ENCODE measurements around the gene SIGLEC1. TPM values are rescaled to one million over a fixed set of nuclear protein-coding genes. Genes with fewer than 3 reads are reported as not detected.

Gene SIGLEC1
- total RNA-seq, 2 experiments from 2014 or later = not detected

DNA sequence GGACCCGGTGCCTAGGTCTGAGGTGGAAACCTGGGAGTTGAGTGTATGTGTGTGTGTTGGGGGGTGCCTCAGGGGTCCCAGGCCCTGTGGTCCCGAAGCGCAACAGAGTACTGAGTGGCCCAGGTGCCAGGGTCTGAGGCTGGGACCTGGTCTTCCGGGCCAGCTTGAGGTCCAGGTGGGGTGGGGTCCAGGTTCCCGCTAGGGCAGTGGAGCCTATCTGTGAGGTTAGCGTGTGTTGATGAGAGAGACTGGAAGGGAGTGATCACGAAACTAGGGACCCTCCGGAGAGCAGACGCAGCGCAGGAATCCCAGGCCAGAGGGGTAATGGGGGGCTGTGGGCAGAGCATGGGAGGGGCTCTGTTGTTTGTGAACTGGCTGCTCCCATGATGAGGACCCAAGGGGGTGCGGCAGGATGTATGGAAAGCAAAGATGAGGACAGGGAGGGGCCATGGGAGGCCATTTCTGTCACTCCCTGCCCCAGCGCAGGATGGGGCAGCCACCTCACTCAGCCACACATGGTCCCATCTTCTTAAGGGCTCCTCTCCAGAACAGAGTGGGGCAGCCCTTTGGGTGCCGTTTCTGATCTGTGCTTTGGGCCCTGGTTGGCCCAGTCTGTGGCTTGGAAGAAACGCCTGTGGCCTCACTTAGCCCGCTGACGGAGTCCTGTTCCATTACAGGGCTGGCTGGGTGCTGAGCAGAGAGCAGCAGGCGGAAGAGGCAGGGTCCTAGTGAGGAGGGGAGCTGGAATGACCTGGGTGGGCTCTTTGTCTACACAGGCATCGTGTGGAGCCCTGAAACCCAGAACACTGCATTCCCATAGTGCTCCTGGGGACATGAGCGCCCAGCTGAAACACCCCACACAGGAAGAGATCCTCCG, 21.0 kb upstream of the SIGLEC1 start:
- Mint-ChIP-seq H3K36me3 (ENCODE audit: low read depth) (no peaks in the 10 kb centered on the region), H3K27ac (no peak overlapping the region), H3K4me1 (no peaks in the 10 kb centered on the region), H3K27me3 (peaks cover 26% of the 10 kb centered on the region), H3K4me3 (no peak overlapping the region), H3K9me3 (ENCODE audit: low read depth) (no peaks in the 10 kb centered on the region)
- ChIA-PET CTCF (no interaction called here), POLR2A (no interaction called here)
- ATAC-seq = no peak
- DNase-seq = no peak
- intact Hi-C loops (cut with DNase I, micrococcal nuclease) = no loop called here

GRCh38 chr20:3732327-3733118, 20.1 kb upstream of the SIGLEC1 start, which contains the start of gene HSPA12B:
Gene HSPA12B, plus strand, starts transcription at chr20:3732685. Its CDS starts 5,990 bp downstream, at chr20:3738675.
- DNase-seq = no peak
- CTCF ChIA-PET = no interaction called here
- POLR2A ChIA-PET = no interaction called here
- no peak for ATAC-seq
- intact Hi-C loops (cut with DNase I, micrococcal nuclease) = no loop called here
- Mint-ChIP-seq H3K36me3 (ENCODE audit: low read depth) (no peaks in the 10 kb centered on the region), H3K4me1 (no peaks in the 10 kb centered on the region), H3K9me3 (ENCODE audit: low read depth) (no peaks in the 10 kb centered on the region), H3K4me3 (no peak within 1 kb of the TSS), H3K27me3 (peaks cover 33% of the 10 kb centered on the region), H3K27ac (no peak within 1 kb of the TSS)

DNA sequence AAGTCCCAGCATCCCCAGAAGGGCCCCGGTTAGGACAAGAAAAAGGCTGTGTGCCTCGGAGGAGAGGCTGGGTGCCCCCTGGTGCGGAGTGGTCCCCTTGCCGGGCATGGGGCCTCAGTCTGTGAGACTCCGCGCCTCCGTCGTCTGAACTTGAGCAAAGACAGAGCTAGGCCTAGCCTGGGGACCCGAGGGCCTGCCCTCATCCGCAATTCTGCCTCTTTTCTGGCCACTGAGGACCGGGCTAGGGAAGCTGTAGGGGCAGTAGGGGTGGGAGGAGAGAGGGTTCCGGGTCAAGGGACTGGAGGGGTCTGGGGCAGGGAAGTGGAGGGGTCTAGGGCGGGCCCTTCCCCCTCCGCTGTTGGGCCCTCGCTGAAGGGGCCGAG, 19.5 kb upstream of the SIGLEC1 start:
- no peak overlapping the region for H3K4me3 Mint-ChIP-seq
- no peak overlapping the region for H3K27ac Mint-ChIP-seq
- ChIA-PET CTCF (no interaction called here), POLR2A (no interaction called here)
- ATAC-seq = no peak
- H3K36me3 Mint-ChIP-seq (ENCODE audit: low read depth) = no peaks in the 10 kb centered on the region
- no peaks in the 10 kb centered on the region for H3K9me3 Mint-ChIP-seq (ENCODE audit: low read depth)
- H3K4me1 Mint-ChIP-seq = no peaks in the 10 kb centered on the region
- intact Hi-C loops (cut with DNase I, micrococcal nuclease) = no loop called here
- no peak for DNase-seq
- peaks cover 38% of the 10 kb centered on the region for H3K27me3 Mint-ChIP-seq

GRCh38 chr20:3730803-3731672, 18.6 kb upstream of the SIGLEC1 start:
- Mint-ChIP-seq H3K9me3 (ENCODE audit: low read depth) (no peaks in the 10 kb centered on the region), H3K4me1 (no peaks in the 10 kb centered on the region), H3K4me3 (no peak overlapping the region), H3K27me3 (peaks cover 40% of the 10 kb centered on the region), H3K27ac (no peak overlapping the region), H3K36me3 (ENCODE audit: low read depth) (no peaks in the 10 kb centered on the region)
- ATAC-seq (no peak), DNase-seq (no peak)
- ChIA-PET POLR2A (no interaction called here), CTCF (interaction anchor here (0.6 kb wide), 1 partner anchor 20 kb away, joined by 4 read pairs; no protein-coding TSS in a partner anchor)
- intact Hi-C loops (cut with DNase I, micrococcal nuclease) = no loop called here

GRCh38 chr20:3729811-3730540, 17.6 kb upstream of the SIGLEC1 start:
- DNase-seq (no peak), ATAC-seq (no peak)
- intact Hi-C loops (cut with DNase I, micrococcal nuclease) = no loop called here
- no peak overlapping the region for H3K4me3 Mint-ChIP-seq
- H3K27ac Mint-ChIP-seq = no peak overlapping the region
- no peaks in the 10 kb centered on the region for H3K4me1 Mint-ChIP-seq
- POLR2A ChIA-PET = no interaction called here
- peaks cover 40% of the 10 kb centered on the region for H3K27me3 Mint-ChIP-seq
- CTCF ChIA-PET = interaction anchor here (0.6 kb wide), 1 partner anchor 19 kb away, joined by 4 read pairs; no protein-coding TSS in a partner anchor
- no peaks in the 10 kb centered on the region for H3K9me3 Mint-ChIP-seq (ENCODE audit: low read depth)
- H3K36me3 Mint-ChIP-seq (ENCODE audit: low read depth) = no peaks in the 10 kb centered on the region

DNA sequence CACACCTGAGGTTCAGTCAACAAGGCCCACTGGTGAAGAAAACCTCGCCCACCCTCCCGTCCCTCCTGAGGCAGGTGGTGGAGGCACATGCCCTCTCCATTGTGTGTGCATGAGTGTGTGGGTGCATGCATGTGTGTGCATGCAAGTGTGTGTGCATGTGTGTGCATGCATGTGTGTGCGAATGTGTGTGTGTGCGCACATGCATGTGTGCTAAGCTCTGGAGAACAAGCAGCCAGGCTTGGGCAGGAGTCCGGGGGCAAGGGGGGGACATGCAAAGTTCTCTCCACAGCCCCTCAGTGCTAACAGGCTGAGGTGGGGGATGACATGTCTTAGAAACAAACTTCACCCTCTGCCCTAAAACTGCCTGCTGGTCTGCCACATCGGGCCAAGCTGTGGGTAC, 17.0 kb upstream of the SIGLEC1 start:
- Mint-ChIP-seq H3K27ac (no peak overlapping the region), H3K9me3 (ENCODE audit: low read depth) (no peaks in the 10 kb centered on the region), H3K36me3 (ENCODE audit: low read depth) (no peaks in the 10 kb centered on the region), H3K27me3 (peaks cover 42% of the 10 kb centered on the region), H3K4me3 (no peak overlapping the region), H3K4me1 (no peaks in the 10 kb centered on the region)
- intact Hi-C loops (cut with DNase I, micrococcal nuclease) = no loop called here
- ChIA-PET POLR2A (no interaction called here), CTCF (interaction anchor here (0.6 to 1.2 kb wide), 2 partner anchors 19 to 59 kb away, joined by 3 to 7 read pairs; no protein-coding TSS in a partner anchor)
- no peak for ATAC-seq
- DNase-seq = no peak

GRCh38 chr20:3728876-3729275, 16.5 kb upstream of the SIGLEC1 start:
- ATAC-seq = no peak
- H3K4me1 Mint-ChIP-seq = no peaks in the 10 kb centered on the region
- peaks cover 42% of the 10 kb centered on the region for H3K27me3 Mint-ChIP-seq
- H3K36me3 Mint-ChIP-seq (ENCODE audit: low read depth) = no peaks in the 10 kb centered on the region
- no peaks in the 10 kb centered on the region for H3K9me3 Mint-ChIP-seq (ENCODE audit: low read depth)
- H3K27ac Mint-ChIP-seq = no peak overlapping the region
- POLR2A ChIA-PET = no interaction called here
- intact Hi-C loops (cut with DNase I, micrococcal nuclease) = no loop called here
- H3K4me3 Mint-ChIP-seq = no peak overlapping the region
- no peak for DNase-seq
- CTCF ChIA-PET = interaction anchor here (0.6 to 1.2 kb wide), 2 partner anchors 18 to 59 kb away, joined by 3 to 7 read pairs; no protein-coding TSS in a partner anchor

- H3K4me1 Mint-ChIP-seq = no peaks in the 10 kb centered on the region
- ChIA-PET POLR2A (no interaction called here), CTCF (interaction anchor here (1.0 to 1.2 kb wide), 2 partner anchors 18 to 51 kb away, joined by 3 to 7 read pairs; no protein-coding TSS in a partner anchor)
Measured at GRCh38 chr20:3728354-3728753, 16.0 kb upstream of the SIGLEC1 start.

DNA sequence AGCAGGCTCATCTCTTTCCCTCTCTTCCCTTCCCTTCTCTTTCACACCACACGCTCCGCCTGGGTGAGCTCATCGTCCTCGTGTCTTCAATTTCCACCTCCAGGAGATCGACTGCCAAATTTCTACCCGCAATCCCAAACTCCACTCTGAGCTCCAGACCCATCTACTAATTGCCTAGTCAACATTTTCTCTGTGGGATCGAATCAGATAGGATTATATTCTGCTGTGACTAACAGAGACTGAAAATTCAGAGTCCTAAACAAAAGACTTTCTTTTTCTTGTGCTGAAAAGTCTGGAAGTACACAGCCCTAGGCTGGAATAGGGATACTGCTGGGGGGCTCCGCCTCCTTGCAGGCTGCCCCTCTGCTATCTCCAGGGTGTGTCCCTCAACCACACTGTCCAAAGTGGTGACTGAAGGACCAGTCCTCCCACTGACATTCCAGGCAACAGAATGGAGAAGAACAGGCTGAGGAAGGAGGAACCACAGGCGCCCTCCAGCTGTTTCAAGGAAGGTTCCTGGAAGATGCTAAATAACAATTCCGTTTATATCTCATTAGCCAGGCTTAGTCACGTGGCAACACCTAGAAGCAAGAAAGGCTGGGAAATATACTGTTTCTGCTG, 15.1 kb upstream of the SIGLEC1 start:
- POLR2A ChIA-PET = no interaction called here
- DNase-seq (no peak), ATAC-seq (no peak)
- Mint-ChIP-seq H3K4me3 (no peak overlapping the region), H3K4me1 (no peaks in the 10 kb centered on the region), H3K9me3 (ENCODE audit: low read depth) (no peaks in the 10 kb centered on the region), H3K27ac (no peak overlapping the region), H3K27me3 (peaks cover 38% of the 10 kb centered on the region), H3K36me3 (ENCODE audit: low read depth) (no peaks in the 10 kb centered on the region)
- CTCF ChIA-PET = interaction anchor here (1.0 kb wide), 1 partner anchor 51 kb away, joined by 3 read pairs; no protein-coding TSS in a partner anchor
- intact Hi-C loops (cut with DNase I, micrococcal nuclease) = no loop called here

More at GRCh38 chr20:3728354-3728753, 16.0 kb upstream of the SIGLEC1 start:
- H3K27me3 Mint-ChIP-seq = peaks cover 42% of the 10 kb centered on the region
- no peaks in the 10 kb centered on the region for H3K9me3 Mint-ChIP-seq (ENCODE audit: low read depth)
- no peak overlapping the region for H3K27ac Mint-ChIP-seq
- intact Hi-C loops (cut with DNase I, micrococcal nuclease) = no loop called here
- DNase-seq (no peak), ATAC-seq (no peak)
- H3K36me3 Mint-ChIP-seq (ENCODE audit: low read depth) = no peaks in the 10 kb centered on the region
- no peak overlapping the region for H3K4me3 Mint-ChIP-seq

- Mint-ChIP-seq H3K27ac (no peak overlapping the region), H3K9me3 (ENCODE audit: low read depth) (no peaks in the 10 kb centered on the region), H3K27me3 (peaks cover 33% of the 10 kb centered on the region), H3K4me3 (no peak overlapping the region), H3K4me1 (no peaks in the 10 kb centered on the region), H3K36me3 (ENCODE audit: low read depth) (no peaks in the 10 kb centered on the region)
- ATAC-seq = no peak
- DNase-seq = no peak
- ChIA-PET CTCF (interaction anchor here (1.3 kb wide), 1 partner anchor 13 kb away, joined by 5 read pairs; no protein-coding TSS in a partner anchor), POLR2A (no interaction called here)
- intact Hi-C loops (cut with DNase I, micrococcal nuclease) = no loop called here
Measured at GRCh38 chr20:3724356-3724755, 12.0 kb upstream of the SIGLEC1 start.
